ENCODE data around the gene ACOT13.
"Not testable (repeated sequence)": the region's sequence is repeated elsewhere in the genome, so short reads cannot be mapped to it uniquely, and the experiment has no call there.

The ACOT13 gene

GRCh38 chr6:24663189-24663588 lies 3.7 kb upstream of the ACOT13 start:
- no peak for DNase-seq

GRCh38 chr6:24664046-24664987 lies 2.6 kb upstream of the ACOT13 start:
- DNase-seq: no peak

- DNase-seq: no peak
Measured at GRCh38 chr6:24666097-24666640, 708 bp upstream of the ACOT13 start.

GRCh38 chr6:24667378-24667803 lies 514 bp downstream of the ACOT13 start:
- no peak for DNase-seq

- DNase-seq: not testable (repeated sequence)
Measured at GRCh38 chr6:24668066-24668996, 1.5 kb downstream of the ACOT13 start.

GRCh38 chr6:24668997-24669361 lies 2.1 kb downstream of the ACOT13 start:
- DNase-seq: no peak

GRCh38 chr6:24670492-24670891 lies 3.6 kb downstream of the ACOT13 start:
- DNase-seq: not testable (repeated sequence)

GRCh38 chr6:24671077-24671476 lies 4.2 kb downstream of the ACOT13 start:
- not testable (repeated sequence) for DNase-seq

GRCh38 chr6:24672620-24673182 lies 5.8 kb downstream of the ACOT13 start:
- no peak for DNase-seq

- no peak for DNase-seq
Measured at GRCh38 chr6:24673625-24674024, 6.7 kb downstream of the ACOT13 start.

GRCh38 chr6:24678792-24679352 lies 12.0 kb downstream of the ACOT13 start:
- not testable (repeated sequence) for DNase-seq

GRCh38 chr6:24680582-24680981 lies 13.7 kb downstream of the ACOT13 start:
- DNase-seq: no peak

GRCh38 chr6:24683297-24684296 lies 16.7 kb downstream of the ACOT13 start:
- DNase-seq: no peak

- no peak for DNase-seq
Measured at GRCh38 chr6:24686408-24686807, 19.5 kb downstream of the ACOT13 start.

- no peak for DNase-seq
Measured at GRCh38 chr6:24686946-24687345, 20.1 kb downstream of the ACOT13 start.

GRCh38 chr6:24689964-24690363 lies 23.1 kb downstream of the ACOT13 start:
- DNase-seq: no peak

- DNase-seq: no peak
Measured at GRCh38 chr6:24690593-24690992, 23.7 kb downstream of the ACOT13 start.

GRCh38 chr6:24691550-24691949 lies 24.7 kb downstream of the ACOT13 start:
- DNase-seq: no peak

- DNase-seq: no peak
Measured at GRCh38 chr6:24692003-24692402, 25.1 kb downstream of the ACOT13 start.

- no peak for DNase-seq
Measured at GRCh38 chr6:24692415-24692814, 25.5 kb downstream of the ACOT13 start.

Data from stimulated activated CD4-positive, alpha-beta T cell treated with anti-CD3 and anti-CD28 coated beads, Interleukin-12 subunit alpha, Interleukin-12 subunit beta, amount 100 ng/mL, for 4 hours (primary cell).